Memory B cell (primary cell): Measurements from ENCODE around the gene LCOR.

Experiments
- ATAC-seq: fragments of 150-1000 bp; cut with Tn5 transposase; 2 replicates; pipeline ENCODE4 v1.10.0; 2021; ENCODE audit warnings: low read depth, mild to moderate bottlenecking, moderate library complexity
- DNase-seq, 2 donors: peaks; one replicate each; pipeline ENCODE4 v3.0.0; 2022; ENCODE audit warnings: low spot score in 2 of 2
- H3K27ac Mint-ChIP-seq: one replicate; pipeline ENCODE4 v1.8.0; 2022; ENCODE audit warnings: mild to moderate bottlenecking, moderate library complexity, mixed read lengths
- H3K27me3 Mint-ChIP-seq: one replicate; pipeline ENCODE4 v1.8.0; 2022; ENCODE audit warnings: mixed read lengths
- H3K36me3 Mint-ChIP-seq: one replicate; pipeline ENCODE4 v1.8.0; 2022; ENCODE audit warnings: mild to moderate bottlenecking, mixed read lengths
- H3K4me1 Mint-ChIP-seq: one replicate; pipeline ENCODE4 v1.8.0; 2022; ENCODE audit warnings: mixed read lengths
- H3K4me3 Mint-ChIP-seq: one replicate; pipeline ENCODE4 v1.8.0; 2022; ENCODE audit warnings: mild to moderate bottlenecking, moderate library complexity, mixed read lengths
- H3K9me3 Mint-ChIP-seq: one replicate; pipeline ENCODE4 v1.8.0; 2022; ENCODE audit warnings: mixed read lengths

Gene LCOR

DNA sequence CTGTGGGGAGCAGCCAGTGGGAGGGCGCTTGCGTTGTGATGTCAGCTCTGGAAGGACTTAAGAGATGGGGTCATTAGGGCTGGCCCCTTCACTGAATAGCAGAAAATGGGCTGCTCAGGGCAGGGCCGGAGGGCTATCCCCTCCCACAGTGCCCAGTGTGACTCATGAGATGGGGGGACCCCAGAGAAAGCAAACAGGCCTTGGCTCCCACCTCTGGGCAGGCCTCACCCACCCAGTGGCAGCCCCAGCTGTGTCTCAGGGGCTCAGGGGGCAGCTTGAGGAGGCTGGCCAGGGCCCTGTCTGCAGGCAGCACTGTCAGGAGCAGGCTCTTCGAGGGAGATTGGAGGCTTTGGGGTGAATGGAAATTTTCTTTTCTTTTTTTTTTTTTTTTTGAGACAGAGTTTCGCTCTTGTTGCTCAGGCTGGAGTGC is 185.4 kb downstream of the LCOR start:
- peaks cover 14% of the 10 kb centered on the region for H3K4me1 Mint-ChIP-seq
- no peaks in the 10 kb centered on the region for H3K27me3 Mint-ChIP-seq
- no peaks in the 10 kb centered on the region for H3K9me3 Mint-ChIP-seq
- DNase-seq = no peak
- H3K36me3 Mint-ChIP-seq = no peaks in the 10 kb centered on the region
- no peak overlapping the region for H3K4me3 Mint-ChIP-seq
- H3K27ac Mint-ChIP-seq = peak overlapping the region; percentile 45
- ATAC-seq = no peak

DNA sequence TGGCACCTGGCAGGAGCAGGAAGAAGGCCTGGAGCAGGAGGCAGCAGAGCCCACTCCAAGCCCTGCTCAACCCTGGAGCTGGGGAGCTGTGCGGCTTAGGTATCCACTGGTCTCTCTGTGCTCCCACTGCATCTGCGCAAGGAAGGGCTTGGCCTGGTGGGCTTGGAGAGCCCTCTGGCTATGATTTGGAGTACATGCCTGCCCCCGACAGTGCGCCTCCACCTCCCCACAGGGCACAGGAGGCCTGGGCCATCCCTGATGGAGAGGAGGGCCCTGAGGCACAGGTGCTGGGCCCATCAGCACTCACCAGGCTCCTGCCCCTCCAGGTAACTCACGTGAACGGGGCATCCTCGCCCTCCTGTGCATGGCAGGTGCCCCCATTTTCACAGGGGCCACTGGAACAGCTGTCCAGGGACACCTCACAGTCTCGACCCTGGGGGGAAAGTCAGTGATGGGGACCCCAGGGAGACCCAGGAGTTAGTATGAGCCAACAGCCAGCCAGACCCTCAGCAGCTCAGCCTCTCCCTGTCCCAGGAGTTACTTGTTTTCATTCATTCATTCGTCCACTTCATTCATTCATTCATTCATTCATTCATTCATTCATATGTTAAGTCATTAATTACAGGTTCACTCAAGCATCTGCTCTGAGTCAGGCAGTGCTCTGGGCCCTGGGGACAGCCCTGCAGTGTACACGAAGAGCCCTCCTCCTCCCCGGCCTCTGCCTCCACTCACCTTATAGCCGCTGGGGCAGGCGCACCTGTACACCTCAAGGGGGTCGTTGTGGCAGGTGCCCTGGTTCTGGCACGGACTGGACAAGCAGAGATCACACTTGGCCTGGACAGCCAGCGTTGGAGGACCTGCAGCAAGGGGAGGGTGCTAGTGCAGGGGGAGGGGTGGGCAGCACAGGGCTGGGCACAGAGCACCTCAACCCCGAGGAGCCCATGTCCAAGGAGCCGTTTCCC is 186.4 kb downstream of the LCOR start:
- no peaks in the 10 kb centered on the region for H3K27me3 Mint-ChIP-seq
- no peak overlapping the region for H3K27ac Mint-ChIP-seq
- H3K4me1 Mint-ChIP-seq = peaks cover 14% of the 10 kb centered on the region
- DNase-seq (no peak), ATAC-seq (no peak)
- no peaks in the 10 kb centered on the region for H3K36me3 Mint-ChIP-seq
- H3K4me3 Mint-ChIP-seq = no peak overlapping the region
- H3K9me3 Mint-ChIP-seq = no peaks in the 10 kb centered on the region

DNA sequence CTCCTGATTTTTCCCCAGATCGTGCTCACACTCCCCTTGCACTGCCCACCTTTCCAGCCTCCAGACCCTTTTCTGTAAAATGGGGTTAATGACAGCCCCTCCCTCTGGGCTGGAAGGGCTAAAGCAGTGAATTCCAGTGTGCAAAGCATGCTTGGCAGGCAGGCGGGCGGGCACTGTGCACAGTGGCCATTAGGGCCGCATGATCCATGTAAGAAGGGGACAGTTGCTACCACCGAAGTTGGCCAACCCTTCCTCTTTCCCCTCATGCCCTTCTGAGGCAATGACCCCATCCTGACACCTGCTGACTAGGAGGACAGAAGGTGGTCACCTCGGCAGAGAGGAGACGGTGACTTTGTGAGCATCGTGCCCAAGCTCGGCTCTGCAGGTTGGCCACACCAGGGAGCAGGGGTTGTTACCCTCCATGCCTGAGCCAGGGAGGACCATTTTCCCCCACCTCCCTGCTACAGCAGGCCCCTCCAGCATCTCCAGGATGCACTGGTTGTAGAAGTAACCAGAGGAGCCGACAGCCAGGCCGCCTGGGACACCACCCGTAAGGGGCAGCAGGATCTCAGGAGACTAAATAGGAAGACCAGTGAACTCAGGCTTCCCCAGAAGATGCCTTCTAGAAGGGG is 187.2 kb downstream of the LCOR start:
- ATAC-seq = no peak
- H3K9me3 Mint-ChIP-seq = no peaks in the 10 kb centered on the region
- H3K4me3 Mint-ChIP-seq = no peak overlapping the region
- no peaks in the 10 kb centered on the region for H3K36me3 Mint-ChIP-seq
- H3K4me1 Mint-ChIP-seq = peaks cover 16% of the 10 kb centered on the region
- no peak for DNase-seq
- H3K27ac Mint-ChIP-seq = no peak overlapping the region
- no peaks in the 10 kb centered on the region for H3K27me3 Mint-ChIP-seq

DNA sequence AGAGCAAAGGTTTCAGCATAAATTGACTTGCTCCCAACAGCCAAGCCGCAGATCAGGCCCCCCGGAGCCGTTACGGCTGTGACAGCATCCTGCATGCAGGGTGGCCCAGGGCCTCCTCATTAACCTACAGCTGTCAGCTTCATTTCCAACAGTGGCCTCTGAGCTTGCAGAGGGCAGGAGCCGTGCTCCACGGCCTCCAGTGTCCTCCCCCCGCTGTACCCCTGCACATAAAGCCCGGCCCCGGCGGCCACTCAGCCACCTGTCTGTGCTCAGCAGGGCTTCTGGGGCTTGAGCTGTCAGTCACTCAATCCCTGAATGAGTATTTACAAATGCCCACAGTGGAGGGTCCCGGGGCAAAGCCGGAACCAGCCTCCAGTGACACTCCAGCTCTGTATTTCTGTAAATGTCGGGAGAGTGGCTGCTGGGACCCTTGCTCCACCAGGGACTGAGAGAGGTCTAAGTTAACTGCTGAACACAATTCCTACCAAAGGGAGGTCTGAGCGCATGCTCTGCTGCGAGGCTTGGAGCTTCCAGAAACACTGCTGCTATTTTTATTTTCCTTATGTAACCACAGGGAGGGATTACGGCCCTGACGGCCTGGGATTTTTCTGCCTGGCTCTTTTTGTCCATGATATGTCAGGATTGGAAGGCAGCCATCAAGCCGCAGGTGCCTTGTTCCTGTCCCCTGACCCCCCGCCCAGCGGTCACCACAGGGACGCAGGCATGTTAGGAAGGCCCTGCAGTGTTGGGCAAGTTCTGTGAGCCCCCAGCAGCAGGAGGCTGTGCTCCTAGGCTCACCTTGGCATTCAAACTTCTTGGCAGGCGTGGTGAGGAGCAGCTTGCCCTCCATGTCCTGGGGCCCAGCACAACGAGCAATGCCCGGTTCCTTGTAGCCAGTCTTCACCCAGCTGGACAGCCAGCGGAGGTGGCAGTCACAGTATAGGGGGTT is 188.6 kb downstream of the LCOR start:
- ATAC-seq (no peak), DNase-seq (no peak)
- Mint-ChIP-seq H3K4me3 (no peak overlapping the region), H3K27ac (no peak overlapping the region), H3K27me3 (no peaks in the 10 kb centered on the region), H3K36me3 (no peaks in the 10 kb centered on the region), H3K4me1 (peaks cover 18% of the 10 kb centered on the region), H3K9me3 (no peaks in the 10 kb centered on the region)

DNA sequence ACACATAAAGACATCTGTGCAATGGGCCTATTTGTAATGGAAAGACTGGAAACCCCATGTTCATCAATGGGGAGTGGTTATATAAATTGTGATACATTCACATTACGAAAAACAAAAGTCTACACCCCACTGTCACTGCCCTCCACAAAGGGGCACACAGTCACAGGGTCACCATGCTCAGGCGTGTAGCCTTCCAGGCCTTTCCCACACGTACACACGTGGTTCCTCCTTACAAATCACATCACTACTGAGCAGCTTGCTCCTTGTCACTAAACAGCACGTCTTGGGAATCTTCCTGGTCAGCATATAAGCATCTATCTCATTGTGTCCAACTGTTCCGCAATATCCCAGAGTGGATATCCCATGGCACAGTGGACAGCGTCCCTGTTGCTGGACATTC is 190.5 kb downstream of the LCOR start:
- no peaks in the 10 kb centered on the region for H3K27me3 Mint-ChIP-seq
- no peak overlapping the region for H3K4me3 Mint-ChIP-seq
- peaks cover 13% of the 10 kb centered on the region for H3K4me1 Mint-ChIP-seq
- no peak overlapping the region for H3K27ac Mint-ChIP-seq
- H3K9me3 Mint-ChIP-seq = no peaks in the 10 kb centered on the region
- H3K36me3 Mint-ChIP-seq = no peaks in the 10 kb centered on the region
- DNase-seq = no peak
- ATAC-seq = no peak

DNA sequence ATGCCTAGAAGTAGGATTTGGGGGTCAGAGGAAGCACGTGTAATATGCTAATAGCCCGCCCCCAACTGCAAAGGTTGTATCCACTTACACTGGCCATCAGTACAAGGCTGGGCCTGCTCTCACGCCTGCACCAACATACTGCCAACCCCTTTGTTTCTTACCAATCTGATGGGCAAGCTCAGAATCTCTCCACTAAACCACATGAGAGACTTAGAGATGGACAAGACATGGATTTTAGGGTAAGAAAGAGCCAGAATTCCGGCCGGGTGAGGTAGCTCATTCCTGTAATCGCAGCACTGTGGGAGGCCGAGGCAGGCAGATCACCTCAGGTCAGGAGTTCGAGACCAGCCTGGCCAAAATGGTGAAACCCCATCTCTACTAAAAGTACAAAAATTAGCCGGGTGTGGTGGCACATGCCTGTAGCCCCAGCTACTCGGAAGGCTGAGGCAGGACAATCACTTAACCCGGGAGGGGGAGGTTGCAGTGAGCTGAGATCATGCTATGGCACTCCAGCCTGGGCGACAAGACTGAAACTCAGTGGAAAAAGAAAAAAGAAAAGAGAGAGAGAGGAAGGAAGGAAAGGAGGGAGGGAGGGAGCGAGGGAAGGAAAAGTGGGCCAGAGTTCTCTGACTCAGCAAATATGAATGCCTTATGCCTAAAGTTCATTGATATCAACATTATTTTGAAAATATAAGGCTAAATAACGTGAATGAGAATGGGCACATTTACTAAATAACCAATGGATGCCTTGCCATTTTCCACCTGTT is 191.5 kb downstream of the LCOR start:
- peaks cover 2% of the 10 kb centered on the region for H3K27me3 Mint-ChIP-seq
- H3K4me1 Mint-ChIP-seq = peaks cover 13% of the 10 kb centered on the region
- DNase-seq = no peak
- no peak overlapping the region for H3K4me3 Mint-ChIP-seq
- H3K36me3 Mint-ChIP-seq = no peaks in the 10 kb centered on the region
- no peaks in the 10 kb centered on the region for H3K9me3 Mint-ChIP-seq
- ATAC-seq = no peak
- H3K27ac Mint-ChIP-seq = no peak overlapping the region

DNA sequence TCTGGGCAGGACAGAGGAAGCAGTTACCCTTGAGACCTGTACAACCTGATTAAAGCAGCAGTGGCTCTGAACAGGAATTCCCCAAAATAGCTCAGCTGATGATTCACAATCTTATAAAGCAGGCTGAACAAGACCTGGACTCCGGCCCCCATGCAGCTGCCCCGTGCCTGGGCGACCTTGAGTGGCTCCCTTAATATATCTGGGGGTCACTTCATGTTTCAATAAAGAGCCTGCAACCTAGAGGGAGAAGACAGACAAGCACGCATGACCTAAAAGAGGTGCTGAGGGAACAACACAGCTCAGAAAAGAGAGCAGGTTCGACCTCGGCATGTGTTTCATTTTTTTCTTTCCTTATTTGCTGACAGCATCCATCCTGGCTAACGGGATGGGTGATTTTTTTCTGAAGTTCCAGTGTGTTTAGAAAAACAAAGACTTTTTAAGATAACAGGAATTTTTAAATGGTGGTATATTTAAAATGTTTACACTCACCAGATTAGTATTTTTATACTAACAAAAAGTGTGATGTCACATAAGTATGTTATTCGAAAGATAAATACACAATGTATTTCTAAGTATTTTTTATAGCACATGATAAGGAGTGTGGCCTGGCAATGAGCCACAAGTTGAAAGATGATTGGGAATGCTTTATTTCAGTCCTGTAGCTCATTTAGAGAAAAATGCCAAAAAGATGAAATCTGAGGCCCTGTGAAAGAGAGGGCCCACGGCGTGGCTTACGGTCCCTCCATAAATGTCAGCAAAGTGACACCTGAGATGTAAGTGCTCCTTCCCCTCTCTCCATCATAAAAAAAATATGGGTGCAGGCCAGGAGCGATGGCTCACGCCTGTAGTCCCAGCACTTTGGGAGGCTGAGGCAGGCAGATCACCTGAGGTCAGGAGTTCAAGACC is 192.3 kb downstream of the LCOR start:
- Mint-ChIP-seq H3K4me1 (peaks cover 13% of the 10 kb centered on the region), H3K36me3 (no peaks in the 10 kb centered on the region), H3K27ac (no peak overlapping the region), H3K27me3 (peaks cover 2% of the 10 kb centered on the region), H3K9me3 (no peaks in the 10 kb centered on the region), H3K4me3 (no peak overlapping the region)
- no peak for DNase-seq
- ATAC-seq = peak; percentile 37

DNA sequence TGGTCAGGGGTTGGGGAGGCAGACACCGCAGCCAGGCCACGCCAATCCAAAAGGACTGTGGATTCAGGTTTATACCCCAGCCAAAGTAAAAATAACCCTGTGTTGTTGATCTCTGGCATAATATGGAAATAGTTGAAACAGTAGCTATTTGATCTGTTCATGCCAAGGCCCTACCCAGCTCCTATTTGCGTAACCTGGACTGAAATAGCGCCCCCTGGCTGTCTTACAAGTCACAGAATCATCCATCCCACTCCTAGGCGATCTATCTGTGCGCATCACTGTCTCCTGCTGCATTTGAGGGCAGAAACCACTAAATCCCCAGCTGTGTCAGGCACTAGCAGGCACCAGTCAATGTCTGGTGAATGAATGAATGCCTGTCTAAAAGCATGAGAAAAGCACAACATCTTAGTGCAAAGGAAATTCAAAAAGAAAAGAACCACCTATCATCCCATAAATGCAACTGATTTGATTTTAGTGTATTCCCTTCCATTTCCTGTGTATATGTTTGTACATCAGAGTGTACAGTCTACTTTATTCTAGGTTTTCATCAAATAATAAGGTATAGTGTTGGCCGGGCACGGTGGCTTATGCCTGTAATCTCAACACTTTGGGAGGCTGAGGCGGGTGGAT is 193.6 kb downstream of the LCOR start:
- Mint-ChIP-seq H3K4me3 (no peak overlapping the region), H3K36me3 (no peaks in the 10 kb centered on the region), H3K9me3 (no peaks in the 10 kb centered on the region), H3K4me1 (peaks cover 13% of the 10 kb centered on the region), H3K27ac (no peak overlapping the region), H3K27me3 (peaks cover 2% of the 10 kb centered on the region)
- ATAC-seq (peak; percentile 74), DNase-seq (peak; percentile 44 to 48)

DNA sequence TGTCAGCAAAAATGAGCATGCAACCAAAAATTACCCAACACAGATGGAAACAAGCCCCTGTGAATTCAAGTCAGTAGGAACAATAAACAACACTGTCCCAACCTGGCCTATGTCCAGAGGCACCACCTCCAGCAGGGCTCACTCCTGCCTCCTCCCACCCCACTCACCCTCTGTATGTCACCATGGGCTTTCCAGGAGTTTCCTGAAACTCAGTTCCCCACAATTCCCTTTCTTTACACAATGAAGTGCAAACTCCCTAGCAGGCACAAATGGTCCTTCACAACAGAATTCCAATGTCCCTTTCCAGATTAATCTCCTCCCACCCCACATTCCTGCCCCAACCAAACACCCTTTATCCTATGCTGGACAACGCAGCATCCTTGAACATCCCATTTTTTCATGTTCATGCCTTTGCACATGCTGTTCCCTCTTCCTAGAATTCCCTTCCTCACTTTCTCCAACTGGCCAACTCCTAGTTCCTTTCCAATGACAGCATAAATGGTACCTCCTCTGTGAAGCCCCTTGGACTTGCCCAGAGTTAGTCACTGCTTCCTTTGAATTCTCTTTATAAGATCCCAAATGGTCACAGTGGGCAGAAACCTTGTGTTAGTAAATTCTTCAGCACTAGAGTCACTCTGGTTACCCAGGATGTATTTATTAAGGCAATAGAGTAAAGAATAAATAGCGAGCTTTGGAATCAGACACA is 196.2 kb downstream of the LCOR start:
- H3K4me1 Mint-ChIP-seq = peaks cover 5% of the 10 kb centered on the region
- DNase-seq = no peak
- H3K36me3 Mint-ChIP-seq = no peaks in the 10 kb centered on the region
- H3K27me3 Mint-ChIP-seq = peaks cover 3% of the 10 kb centered on the region
- no peak overlapping the region for H3K27ac Mint-ChIP-seq
- no peak for ATAC-seq
- no peaks in the 10 kb centered on the region for H3K9me3 Mint-ChIP-seq
- no peak overlapping the region for H3K4me3 Mint-ChIP-seq

DNA sequence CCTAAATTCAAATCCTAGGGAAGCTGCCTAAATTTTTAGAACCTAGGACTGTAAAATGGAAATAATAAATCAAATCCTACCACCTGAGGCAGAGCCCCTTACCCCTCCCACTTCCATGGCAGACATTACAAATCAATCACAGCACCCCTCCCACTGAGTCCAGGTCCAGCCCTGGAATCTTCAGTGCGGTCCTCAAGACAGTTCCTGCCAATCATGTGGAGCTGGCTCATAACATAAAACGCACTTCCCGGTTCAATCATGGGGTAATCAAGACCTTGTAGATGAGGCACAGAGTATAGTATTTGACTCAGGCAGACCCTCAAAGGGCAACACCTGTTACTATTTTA is 196.7 kb downstream of the LCOR start:
- Mint-ChIP-seq H3K4me1 (peaks cover 3% of the 10 kb centered on the region), H3K27ac (no peak overlapping the region), H3K9me3 (no peaks in the 10 kb centered on the region), H3K36me3 (no peaks in the 10 kb centered on the region), H3K27me3 (peaks cover 3% of the 10 kb centered on the region), H3K4me3 (no peak overlapping the region)
- DNase-seq = no peak
- no peak for ATAC-seq

DNA sequence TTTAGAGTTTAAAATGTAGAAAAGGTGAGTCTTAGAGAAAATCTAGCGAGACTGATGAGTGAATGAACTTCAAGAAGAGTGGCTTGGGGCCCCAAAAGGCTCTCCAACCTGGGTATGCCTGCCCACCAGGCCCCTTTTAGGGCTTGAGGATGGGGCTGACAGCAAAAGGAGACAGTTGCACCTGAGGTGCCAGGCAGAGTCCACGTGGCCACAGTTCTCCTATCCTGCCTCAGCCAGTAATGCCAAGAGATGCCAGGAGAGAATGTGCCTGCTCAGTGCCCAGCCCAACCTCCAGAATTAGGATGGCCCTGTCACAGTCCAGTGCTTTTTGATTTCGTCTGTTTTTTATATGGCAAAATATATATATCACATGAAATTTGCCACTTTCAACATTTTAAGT is 197.2 kb downstream of the LCOR start:
- Mint-ChIP-seq H3K27ac (no peak overlapping the region), H3K4me3 (no peak overlapping the region), H3K36me3 (no peaks in the 10 kb centered on the region), H3K27me3 (peaks cover 3% of the 10 kb centered on the region), H3K9me3 (no peaks in the 10 kb centered on the region), H3K4me1 (peaks cover 3% of the 10 kb centered on the region)
- no peak for ATAC-seq
- no peak for DNase-seq

DNA sequence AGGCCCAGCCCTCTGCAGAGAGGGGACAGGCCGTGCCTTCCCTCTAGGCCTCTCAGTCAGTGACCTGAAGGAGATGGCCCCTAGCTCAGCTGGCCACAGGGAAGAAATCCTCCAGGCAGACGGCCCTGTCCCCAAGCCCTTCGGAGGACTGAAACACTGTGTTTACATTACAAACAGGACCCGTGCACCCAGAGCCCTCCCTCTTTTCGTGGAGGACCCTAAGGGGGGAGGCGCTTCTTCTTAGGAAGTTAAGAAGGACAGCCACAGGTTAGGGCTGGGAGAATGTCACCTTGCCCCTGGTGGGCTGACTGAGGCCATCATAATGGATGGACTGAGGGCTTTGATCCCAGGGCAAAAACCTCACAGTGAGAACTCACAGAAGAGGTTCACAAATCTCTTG is 198.8 kb downstream of the LCOR start:
- Mint-ChIP-seq H3K4me3 (no peak overlapping the region), H3K27ac (no peak overlapping the region), H3K9me3 (no peaks in the 10 kb centered on the region), H3K4me1 (no peaks in the 10 kb centered on the region), H3K36me3 (no peaks in the 10 kb centered on the region), H3K27me3 (peaks cover 11% of the 10 kb centered on the region)
- DNase-seq (no peak), ATAC-seq (no peak)
